ENCODE data around the gene CTRB1. TPM values are rescaled to one million over a fixed set of nuclear protein-coding genes. Genes with fewer than 3 reads are reported as not detected.

The CTRB1 gene
- polyA plus RNA-seq, 2 of the 4 experiments (the other 2 are of a cell fraction): not detected

GRCh38 chr16:75189638-75190245 is 29.0 kb upstream of the CTRB1 start:
- no peaks in the 10 kb centered on the region for H3K4me1 ChIP-seq
- peaks cover 49% of the 10 kb centered on the region for H3K9me3 ChIP-seq
- H3K4me3 ChIP-seq: no peak overlapping the region
- TF ChIP-seq USF2 (IDR thresholded peaks at IDR 0.05) (no peak), GATA3 (IDR thresholded peaks at IDR 0.05; ENCODE audit: borderline replicate concordance) (no peak), TP53 (CRISPR knock-in tag; IDR thresholded peaks at IDR 0.05) (no peak), RFX5 (IDR thresholded peaks at IDR 0.05) (no peak), ZFP36 (IDR thresholded peaks at IDR 0.05; ENCODE audit: borderline replicate concordance, partially characterized antibody) (no peak), HES2 (IDR thresholded peaks at IDR 0.05) (no peak), CBX8 (IDR thresholded peaks at IDR 0.05) (no peak), REST (IDR thresholded peaks at IDR 0.05) (no peak), NPAS2 (CRISPR knock-in tag; IDR thresholded peaks at IDR 0.05; ENCODE audit: borderline replicate concordance) (no peak), RARB (CRISPR knock-in tag; IDR thresholded peaks at IDR 0.05) (no peak), PHF8 (IDR thresholded peaks at IDR 0.05; ENCODE audit: borderline replicate concordance, low read depth) (no peak), CHD4 (IDR thresholded peaks at IDR 0.05; ENCODE audit: borderline replicate concordance) (no peak), CHD2 (IDR thresholded peaks at IDR 0.05; ENCODE audit: low read length, partially characterized antibody) (no peak), EP300 (IDR thresholded peaks at IDR 0.05) (no peak)
- ChIA-PET CTCF (interaction anchor here (1.5 to 2.9 kb wide), 2 partner anchors 10 to 15 kb away, joined by 5 to 18 read pairs; no protein-coding TSS in a partner anchor), POLR2A (no interaction called here)
- DNase-seq (ENCODE audit: low read depth in 1 of 2, low spot score in 1 of 2) (no peak), ATAC-seq (no peak), FAIRE-seq (no peak)
- H3K4me2 ChIP-seq: no peak overlapping the region
- H3K27ac ChIP-seq: no peak overlapping the region
- WGBS (ENCODE audit: missing lambda C conversion rate): 34% methylated on average over 8 of the region's 8 CpGs

GRCh38 chr16:75192606-75193264 is 26.1 kb upstream of the CTRB1 start:
- no peak overlapping the region for H3K4me3 ChIP-seq
- POLR2A ChIA-PET: no interaction called here
- H3K4me2 ChIP-seq: no peak overlapping the region
- no peak for DNase-seq (ENCODE audit: low read depth in 1 of 2, low spot score in 1 of 2)
- H3K9me3 ChIP-seq: peaks cover 25% of the 10 kb centered on the region; the same call in 2 of the 3 replicates
- WGBS (ENCODE audit: missing lambda C conversion rate): 72% methylated on average over 21 of the region's 21 CpGs
- TF ChIP-seq ESRRA (IDR thresholded peaks at IDR 0.05; ENCODE audit: borderline replicate concordance, low read length): no peak
- TF ChIP-seq FOXS1 (CRISPR knock-in tag; IDR thresholded peaks at IDR 0.05): no peak
- TF ChIP-seq ZC3H11A (IDR thresholded peaks at IDR 0.05): no peak
- TF ChIP-seq ZNF302 (CRISPR knock-in tag; IDR thresholded peaks at IDR 0.05): no peak
- TF ChIP-seq FOSB (CRISPR knock-in tag; IDR thresholded peaks at IDR 0.05): no peak
- no peak for TF ChIP-seq BCL3 (IDR thresholded peaks at IDR 0.05)
- TF ChIP-seq EHF (CRISPR knock-in tag; IDR thresholded peaks at IDR 0.05): no peak
- no peak for TF ChIP-seq CEBPB (IDR thresholded peaks at IDR 0.05)
- no peak for TF ChIP-seq RFX5 (IDR thresholded peaks at IDR 0.05)
- no peak for TF ChIP-seq GATA3 (IDR thresholded peaks at IDR 0.05; ENCODE audit: borderline replicate concordance)
- no peak for TF ChIP-seq MAX (IDR thresholded peaks at IDR 0.05)
- no peak for TF ChIP-seq HDAC2 (IDR thresholded peaks at IDR 0.05)
- TF ChIP-seq NPAS2 (CRISPR knock-in tag; IDR thresholded peaks at IDR 0.05; ENCODE audit: borderline replicate concordance): no peak
- CTCF ChIA-PET: no interaction called here
- H3K27ac ChIP-seq: no peak overlapping the region
- FAIRE-seq: no peak
- no peak for ATAC-seq
- no peaks in the 10 kb centered on the region for H3K4me1 ChIP-seq

All from A549 (cell line).